Inflammatory macrophage (primary cell): ENCODE measurements around the gene ZNRF2.
A peak's percentile ranks its signal among the peaks of the same experiment; 100 is the strongest.

Experiments used
- DNase-seq, 2 donors: peaks; one replicate each; pipeline ENCODE4 v3.0.0-alpha.2; 2020 to 2022

ZNRF2 gene

GRCh38 chr7:30412782-30413504 lies 128.5 kb downstream of the ZNRF2 start:
- DNase-seq: peak; percentile 53 to 76

GRCh38 chr7:30413864-30414263 lies 129.5 kb downstream of the ZNRF2 start:
- DNase-seq: no peak
